HepG2 (cell line): ENCODE measurements around the gene CCDC121. TPM values are rescaled to one million over a fixed set of nuclear protein-coding genes. Genes with fewer than 3 reads are reported as not detected.

Source experiments
- GFI1 ChIP-seq: sonication (generic); formaldehyde crosslinking; IDR thresholded peaks from 2 replicates; pipeline ENCODE4 v1.5.0; 2020; ENCODE audit warnings: missing genetic modification reagents, mild to moderate bottlenecking, borderline replicate concordance
- HNRNPH1 ChIP-seq: fragments of 200-400 bp; formaldehyde crosslinking; optimal IDR thresholded peaks from 2 replicates; pipeline ENCODE3; 2017; ENCODE audit warnings: mild to moderate bottlenecking, low read depth, low read length
- KMT2B ChIP-seq: IDR thresholded peaks from 2 replicates; pipeline ENCODE4 v1.6.1; 2016; ENCODE audit warnings: missing genetic modification reagents, missing compliant biosample characterization
- MEIS1 ChIP-seq: sonication (generic); formaldehyde crosslinking; IDR thresholded peaks from 2 replicates; pipeline ENCODE4 v1.9.0; 2021; ENCODE audit warnings: mild to moderate bottlenecking, missing genetic modification reagents, moderate library complexity, borderline replicate concordance
- MIER2 ChIP-seq: IDR thresholded peaks from 2 replicates; pipeline ENCODE4 v1.6.1; 2016; ENCODE audit warnings: missing biosample characterization, missing genetic modification reagents
- MTERF4 ChIP-seq: sonication (generic); formaldehyde crosslinking; IDR thresholded peaks from 2 replicates; pipeline ENCODE4 v1.8.0; 2023; ENCODE audit warnings: mild to moderate bottlenecking, missing genetic modification reagents
- NFE2L1 ChIP-seq: sonication (generic); formaldehyde crosslinking; IDR thresholded peaks from 2 replicates; pipeline ENCODE4 v1.4.0; 2020; ENCODE audit warnings: missing genetic modification reagents, mild to moderate bottlenecking, borderline replicate concordance
- SSRP1 ChIP-seq: IDR thresholded peaks from 2 replicates; pipeline ENCODE4 v1.6.1; 2016; ENCODE audit warnings: control low read depth
- TRIM24 ChIP-seq: sonication (generic); formaldehyde crosslinking; IDR thresholded peaks from 2 replicates; pipeline ENCODE4 v1.8.0; 2022; ENCODE audit warnings: mild to moderate bottlenecking, missing genetic modification reagents
- ZC3H13 ChIP-seq: sonication (generic); formaldehyde crosslinking; IDR thresholded peaks from 2 replicates; pipeline ENCODE4 v1.8.1; 2023; ENCODE audit warnings: mild to moderate bottlenecking, missing genetic modification reagents, moderate library complexity
- ZFP41 ChIP-seq: sonication (generic); formaldehyde crosslinking; IDR thresholded peaks from 2 replicates; pipeline ENCODE4 v1.4.0; 2020; ENCODE audit warnings: mild to moderate bottlenecking, missing genetic modification reagents, borderline replicate concordance
- ZMAT3 ChIP-seq: sonication (generic); formaldehyde crosslinking; conservative IDR thresholded peaks from 2 replicates; pipeline ENCODE4 v1.7.0; 2021; ENCODE audit warnings: missing genetic modification reagents
- ZNF331 ChIP-seq: sonication (generic); formaldehyde crosslinking; IDR thresholded peaks from 2 replicates; pipeline ENCODE4 v1.4.0; 2020; ENCODE audit warnings: missing genetic modification reagents
- ZNF337 ChIP-seq: sonication (generic); formaldehyde crosslinking; IDR thresholded peaks from 2 replicates; pipeline ENCODE4 v1.5.1; 2020; ENCODE audit warnings: missing genetic modification reagents, low read depth, mild to moderate bottlenecking, borderline replicate concordance
- ZNF446 ChIP-seq: sonication (generic); formaldehyde crosslinking; IDR thresholded peaks from 2 replicates; pipeline ENCODE4 v1.5.0; 2020; ENCODE audit warnings: mild to moderate bottlenecking, missing genetic modification reagents
- ZNF549 ChIP-seq: sonication (generic); formaldehyde crosslinking; IDR thresholded peaks from 2 replicates; pipeline ENCODE4 v1.5.0; 2020; ENCODE audit warnings: missing genetic modification reagents
- ZNF652 ChIP-seq: IDR thresholded peaks from 2 replicates; pipeline ENCODE4 v1.6.1; 2016; ENCODE audit warnings: low read depth, borderline replicate concordance
- ZNF773 ChIP-seq: sonication (generic); formaldehyde crosslinking; IDR thresholded peaks from 2 replicates; pipeline ENCODE4 v1.4.0; 2020; ENCODE audit warnings: missing genetic modification reagents, borderline replicate concordance
- ZNF816 ChIP-seq: sonication (generic); formaldehyde crosslinking; IDR thresholded peaks from 2 replicates; pipeline ENCODE4 v1.8.0; 2022; ENCODE audit warnings: missing genetic modification reagents, mild to moderate bottlenecking, borderline replicate concordance
- polyA plus RNA-seq, 8 experiments: library from polyadenylated mRNA; depleted of rRNA in 3 of 8; stranded (reverse) in 7 of 8; unstranded in 1 of 8; fragments of >200 nt; fragmentation: Illumina TruSeq in 4 of 8; extraction: Trizol in 4 of 8; gene quantifications; 2 replicates each; pipeline versions ENCODE4 v1.2.1 to v1.2.3, GENCODE V29; 2011 to 2016; ENCODE audit warnings: low read depth in 4 of 8, missing spikeins in 1 of 8, mixed read lengths in 1 of 8; ENCODE audit not compliant: insufficient read depth in 1 of 8
- total RNA-seq, 5 experiments: library from RNA; depleted of rRNA; stranded (reverse); fragments of >200 nt; fragmentation: Illumina TruSeq; extraction: Trizol; gene quantifications; 2 replicates each; pipeline ENCODE4 v1.2.3, GENCODE V29; 2016; ENCODE audit warnings: low read depth in 1 of 5
- TF ChIP-seq, protein P1 (sequence below): sonication (generic); formaldehyde crosslinking; IDR thresholded peaks from 2 replicates; pipeline ENCODE4 v1.4.0; 2020; ENCODE audit warnings: missing genetic modification reagents
- TF ChIP-seq, protein P2 (sequence below): sonication (generic); formaldehyde crosslinking; IDR thresholded peaks from 2 replicates; pipeline ENCODE4 v1.4.0; 2020; ENCODE audit warnings: mild to moderate bottlenecking, missing genetic modification reagents
- TF ChIP-seq, protein P3 (sequence below): sonication (generic); formaldehyde crosslinking; IDR thresholded peaks from 2 replicates; pipeline ENCODE4 v1.5.0; 2020; ENCODE audit warnings: missing genetic modification reagents, mild to moderate bottlenecking, borderline replicate concordance

CCDC121 gene
- total and polyA plus RNA-seq, 2 of the 13 experiments (the other 11 are each of a cell fraction or from before 2014, with no cell fraction given) = 1.9 to 3.0 TPM

- TF ChIP-seq ZNF331 (CRISPR knock-in tag) (peak; percentile 85), ZNF337 (CRISPR knock-in tag) (no peak), ZNF816 (CRISPR knock-in tag) (0 out of 2 replicates have a peak, but pooled peaks have one; percentile 32), MIER2 (no peak; the same call in 1 of the 2 replicates), ZNF446 (CRISPR knock-in tag) (no peak), SSRP1 (CRISPR knock-in tag) (no peak), ZFP41 (CRISPR knock-in tag) (no peak), ZNF773 (no peak), MEIS1 (CRISPR knock-in tag) (peak; percentile 34; the same call in 1 of the 2 replicates), HNRNPH1 (no peak), NFE2L1 (CRISPR knock-in tag) (no peak), KMT2B (CRISPR knock-in tag) (peak; percentile 88), TRIM24 (CRISPR knock-in tag) (no peak), ZMAT3 (no peak), ZC3H13 (CRISPR knock-in tag) (no peak), ZNF652 (CRISPR knock-in tag) (no peak), ZNF549 (0 out of 2 replicates have a peak, but pooled peaks have one; percentile 10), MTERF4 (no peak; the same call in 1 of the 2 replicates), GFI1 (CRISPR knock-in tag) (0 out of 2 replicates have a peak, but pooled peaks have one; percentile 2)
- TF ChIP-seq, protein P1, sequence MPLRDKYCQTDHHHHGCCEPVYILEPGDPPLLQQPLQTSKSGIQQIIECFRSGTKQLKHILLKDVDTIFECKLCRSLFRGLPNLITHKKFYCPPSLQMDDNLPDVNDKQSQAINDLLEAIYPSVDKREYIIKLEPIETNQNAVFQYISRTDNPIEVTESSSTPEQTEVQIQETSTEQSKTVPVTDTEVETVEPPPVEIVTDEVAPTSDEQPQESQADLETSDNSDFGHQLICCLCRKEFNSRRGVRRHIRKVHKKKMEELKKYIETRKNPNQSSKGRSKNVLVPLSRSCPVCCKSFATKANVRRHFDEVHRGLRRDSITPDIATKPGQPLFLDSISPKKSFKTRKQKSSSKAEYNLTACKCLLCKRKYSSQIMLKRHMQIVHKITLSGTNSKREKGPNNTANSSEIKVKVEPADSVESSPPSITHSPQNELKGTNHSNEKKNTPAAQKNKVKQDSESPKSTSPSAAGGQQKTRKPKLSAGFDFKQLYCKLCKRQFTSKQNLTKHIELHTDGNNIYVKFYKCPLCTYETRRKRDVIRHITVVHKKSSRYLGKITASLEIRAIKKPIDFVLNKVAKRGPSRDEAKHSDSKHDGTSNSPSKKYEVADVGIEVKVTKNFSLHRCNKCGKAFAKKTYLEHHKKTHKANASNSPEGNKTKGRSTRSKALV (CRISPR knock-in tag) = peak; percentile 85; the same call in 1 of the 2 replicates
- TF ChIP-seq, protein P2, sequence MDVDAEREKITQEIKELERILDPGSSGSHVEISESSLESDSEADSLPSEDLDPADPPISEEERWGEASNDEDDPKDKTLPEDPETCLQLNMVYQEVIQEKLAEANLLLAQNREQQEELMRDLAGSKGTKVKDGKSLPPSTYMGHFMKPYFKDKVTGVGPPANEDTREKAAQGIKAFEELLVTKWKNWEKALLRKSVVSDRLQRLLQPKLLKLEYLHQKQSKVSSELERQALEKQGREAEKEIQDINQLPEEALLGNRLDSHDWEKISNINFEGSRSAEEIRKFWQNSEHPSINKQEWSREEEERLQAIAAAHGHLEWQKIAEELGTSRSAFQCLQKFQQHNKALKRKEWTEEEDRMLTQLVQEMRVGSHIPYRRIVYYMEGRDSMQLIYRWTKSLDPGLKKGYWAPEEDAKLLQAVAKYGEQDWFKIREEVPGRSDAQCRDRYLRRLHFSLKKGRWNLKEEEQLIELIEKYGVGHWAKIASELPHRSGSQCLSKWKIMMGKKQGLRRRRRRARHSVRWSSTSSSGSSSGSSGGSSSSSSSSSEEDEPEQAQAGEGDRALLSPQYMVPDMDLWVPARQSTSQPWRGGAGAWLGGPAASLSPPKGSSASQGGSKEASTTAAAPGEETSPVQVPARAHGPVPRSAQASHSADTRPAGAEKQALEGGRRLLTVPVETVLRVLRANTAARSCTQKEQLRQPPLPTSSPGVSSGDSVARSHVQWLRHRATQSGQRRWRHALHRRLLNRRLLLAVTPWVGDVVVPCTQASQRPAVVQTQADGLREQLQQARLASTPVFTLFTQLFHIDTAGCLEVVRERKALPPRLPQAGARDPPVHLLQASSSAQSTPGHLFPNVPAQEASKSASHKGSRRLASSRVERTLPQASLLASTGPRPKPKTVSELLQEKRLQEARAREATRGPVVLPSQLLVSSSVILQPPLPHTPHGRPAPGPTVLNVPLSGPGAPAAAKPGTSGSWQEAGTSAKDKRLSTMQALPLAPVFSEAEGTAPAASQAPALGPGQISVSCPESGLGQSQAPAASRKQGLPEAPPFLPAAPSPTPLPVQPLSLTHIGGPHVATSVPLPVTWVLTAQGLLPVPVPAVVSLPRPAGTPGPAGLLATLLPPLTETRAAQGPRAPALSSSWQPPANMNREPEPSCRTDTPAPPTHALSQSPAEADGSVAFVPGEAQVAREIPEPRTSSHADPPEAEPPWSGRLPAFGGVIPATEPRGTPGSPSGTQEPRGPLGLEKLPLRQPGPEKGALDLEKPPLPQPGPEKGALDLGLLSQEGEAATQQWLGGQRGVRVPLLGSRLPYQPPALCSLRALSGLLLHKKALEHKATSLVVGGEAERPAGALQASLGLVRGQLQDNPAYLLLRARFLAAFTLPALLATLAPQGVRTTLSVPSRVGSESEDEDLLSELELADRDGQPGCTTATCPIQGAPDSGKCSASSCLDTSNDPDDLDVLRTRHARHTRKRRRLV (CRISPR knock-in tag) = peak; percentile 84
- TF ChIP-seq, protein P3, sequence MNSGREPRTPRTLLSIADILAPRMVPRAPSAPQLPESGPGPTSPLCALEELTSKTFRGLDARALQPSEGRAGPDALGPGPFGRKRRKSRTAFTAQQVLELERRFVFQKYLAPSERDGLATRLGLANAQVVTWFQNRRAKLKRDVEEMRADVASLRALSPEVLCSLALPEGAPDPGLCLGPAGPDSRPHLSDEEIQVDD (CRISPR knock-in tag) = 0 out of 2 replicates have a peak, but pooled peaks have one; percentile 46
These were observed 46.0 kb downstream of the CCDC121 start, which contains the start of gene ZNF512 (continued) for GRCh38 chr2:27582695-27583389.
